ENCODE measurements around the gene ATP2B3. TPM values are rescaled to one million over a fixed set of nuclear protein-coding genes. Genes with fewer than 3 reads are reported as not detected.

The ATP2B3 gene
- total and polyA plus RNA-seq, 10 of the 15 experiments (the other 5 are each of a cell fraction or from before 2014, with no cell fraction given) = 0.01 TPM; not detected in 9

GRCh38 chrX:153501530-153501929 lies 15.9 kb upstream of the ATP2B3 start:
- H3K4me3 ChIP-seq = no peak overlapping the region
- 67% methylated on average over 5 of the region's 8 CpGs for WGBS (ENCODE audit: insufficient coverage, insufficient replicate concordance, low lambda C conversion rate, missing lambda C conversion rate)
- TF ChIP-seq ZNF207 (IDR thresholded peaks at IDR 0.05; ENCODE audit: borderline replicate concordance) = no peak
- no peak for TF ChIP-seq GATAD2B (conservative IDR thresholded peaks at IDR 0.05; ENCODE audit: low read depth)
- TF ChIP-seq CHD2 (IDR thresholded peaks at IDR 0.05; ENCODE audit: borderline replicate concordance, low read depth, low read length) = no peak
- no peak for TF ChIP-seq PAX8 (IDR thresholded peaks at IDR 0.05)
- no peak for TF ChIP-seq STAT3 (IDR thresholded peaks at IDR 0.05; ENCODE audit: low read depth, low read length)
- no peak for TF ChIP-seq RELA (IDR thresholded peaks at IDR 0.05; ENCODE audit: borderline replicate concordance, partially characterized antibody)
- no peak for TF ChIP-seq TCF7 (IDR thresholded peaks at IDR 0.05; ENCODE audit: borderline replicate concordance)
- no peak for TF ChIP-seq EP300 (IDR thresholded peaks at IDR 0.05; ENCODE audit: borderline replicate concordance in 1 of 2, control insufficient read depth in 1 of 2, low read depth in 2 of 2, low read length in 2 of 2)
- no peak for TF ChIP-seq WRNIP1 (IDR thresholded peaks at IDR 0.05; ENCODE audit: borderline replicate concordance, low read depth, low read length)
- no peak for TF ChIP-seq NFIC (IDR thresholded peaks at IDR 0.05; ENCODE audit: low read depth, low read length)
- no peak for TF ChIP-seq NRF1 (conservative IDR thresholded peaks at IDR 0.05; ENCODE audit: low read depth, low read length)
- no peak for TF ChIP-seq KAT2A (conservative IDR thresholded peaks at IDR 0.05; ENCODE audit: control insufficient read depth, low read depth, low read length)
- no peaks in the 10 kb centered on the region for H3K36me3 ChIP-seq (ENCODE audit: control insufficient read depth in 2 of 2, insufficient read depth in 2 of 2, low read length in 1 of 2)
- ChIA-PET SMC1A (ENCODE audit: uncharacterized antibody, unreplicated experiment) (interaction anchor here (1.1 kb wide), 1 partner anchor 11 kb away, joined by 3 read pairs; no protein-coding TSS in a partner anchor), POLR2A (no interaction called here), CTCF (no interaction called here), RAD21 (ENCODE audit: unreplicated experiment) (no interaction called here)
- no peak overlapping the region for H2AFZ ChIP-seq (ENCODE audit: control insufficient read depth, low read depth, low read length)
- intact Hi-C loops (cut with micrococcal nuclease; ENCODE audit: unreplicated experiment) = no loop called here
- in situ Hi-C loops (cut with MboI) = loop anchor here (10.0 kb wide), 1 partner anchor 557 kb away; no protein-coding TSS in a partner anchor
- BruUV-seq (replicated peaks) = no TSS peak
- H3K79me2 ChIP-seq (ENCODE audit: control insufficient read depth, insufficient read depth, low read length) = no peaks in the 10 kb centered on the region
- no peak for FAIRE-seq
- no peak overlapping the region for H3K4me2 ChIP-seq (ENCODE audit: control insufficient read depth, insufficient read depth)
- no peaks in the 10 kb centered on the region for H3K27me3 ChIP-seq (replicated peaks in 1 of 2; ENCODE audit: control insufficient read depth in 2 of 2, insufficient read depth in 2 of 2, low read length in 1 of 2)
- H3K4me1 ChIP-seq (ENCODE audit: control insufficient read depth, insufficient read depth, low read length) = no peaks in the 10 kb centered on the region
- H4K20me1 ChIP-seq (ENCODE audit: control insufficient read depth, insufficient read depth) = no peaks in the 10 kb centered on the region
- no peaks in the 10 kb centered on the region; the same call in 2 of the 3 replicates for H3K9me3 ChIP-seq (replicated peaks; ENCODE audit: control insufficient read depth, insufficient read depth, low read length)
- no peak overlapping the region for H3K9ac ChIP-seq (ENCODE audit: control insufficient read depth, insufficient read depth, low read length)
- no peak for DNase-seq (ENCODE audit: low read depth, low spot score)
- H3K27ac ChIP-seq (ENCODE audit: control insufficient read depth, insufficient read depth) = no peak overlapping the region
- ATAC-seq = no peak

Data from GM12878 (cell line).